BJ (cell line): ENCODE measurements around the gene RPL35. TPM values are rescaled to one million over a fixed set of nuclear protein-coding genes. Genes with fewer than 3 reads are reported as not detected.

Experiments
- CTCF ChIA-PET: fragments of 350-600 bp; formaldehyde crosslinking; extraction: SDS; loops from one replicate; lab custom pipeline; 2021; ENCODE audit warnings: antibody characterized with exemption, inconsistent platforms; lab: Yijun Ruan, JAX
- POLR2A ChIA-PET: fragments of 300-600 bp; sonication (Branson Sonifier 250); formaldehyde crosslinking; extraction: SDS; loops from one replicate; lab custom pipeline; 2021; ENCODE audit warnings: antibody characterized with exemption; lab: Charles Lee
- DNase-seq: peaks from one replicate; pipeline ENCODE4 v3.0.0-alpha.2; 2011; ENCODE audit warnings: low read depth
- H3K27me3 ChIP-seq: 2 replicates; pipeline ENCODE4 v1.6.0; 2011; ENCODE audit warnings: low read length; ENCODE audit not compliant: control insufficient read depth, insufficient read depth
- H3K36me3 ChIP-seq: 2 replicates; pipeline ENCODE4 v1.5.1; 2011; ENCODE audit warnings: low read length; ENCODE audit not compliant: control insufficient read depth, insufficient read depth
- H3K4me3 ChIP-seq: 2 replicates; pipeline ENCODE4 v1.5.1; 2011; ENCODE audit warnings: low read depth, mild to moderate bottlenecking, control low read depth, low read length
- CTCF ChIP-seq: IDR thresholded peaks from 2 replicates; pipeline ENCODE4 v1.5.1; 2011; ENCODE audit warnings: low read depth, mild to moderate bottlenecking, control low read depth, inconsistent platforms, low read length, moderate library complexity; ENCODE audit not compliant: insufficient read depth
- polyA plus RNA-seq: library from polyadenylated mRNA; depleted of rRNA; stranded (reverse); fragments of >200 nt; gene quantifications from 2 replicates; pipeline ENCODE4 v1.2.3, GENCODE V29; 2011

RPL35 gene
- polyA plus RNA-seq, 1 experiment = 3,181 TPM

- DNase-seq = no peak
- no peak overlapping the region for H3K4me3 ChIP-seq
- H3K27me3 ChIP-seq = 0 out of 2 replicates have a peak, but pooled peaks cover 2% of the 10 kb centered on the region
- CTCF ChIA-PET = interaction anchor here (0.9 to 36.1 kb wide), 5 partner anchors 8 to 79 kb away, joined by 3 to 1161 read pairs (median 50); partner anchors contain the start of genes ARPC5L, NR6A1, OLFML2A and RPL35
- POLR2A ChIA-PET = no interaction called here
- no peak for TF ChIP-seq CTCF
- H3K36me3 ChIP-seq = peaks cover 26% of the 10 kb centered on the region
Observed at GRCh38 chr9:124854822-124855221, 6.9 kb downstream of the RPL35 start.

GRCh38 chr9:124854161-124854560, 7.6 kb downstream of the RPL35 start:
- CTCF ChIA-PET = interaction anchor here (0.9 to 36.1 kb wide), 15 partner anchors 9 to 515 kb away, joined by 3 to 1161 read pairs (median 16); partner anchors contain the start of genes ARPC5L, NR6A1, OLFML2A and RPL35
- Histone ChIP-seq H3K4me3 (no peak overlapping the region), H3K36me3 (peaks cover 21% of the 10 kb centered on the region), H3K27me3 (0 out of 2 replicates have a peak, but pooled peaks cover 2% of the 10 kb centered on the region)
- DNase-seq = no peak
- TF ChIP-seq CTCF = no peak
- POLR2A ChIA-PET = no interaction called here

- DNase-seq = no peak
- Histone ChIP-seq H3K4me3 (peak overlapping the region; percentile 46), H3K27me3 (peaks cover 3% of the 10 kb centered on the region; the same call in 1 of the 2 replicates), H3K36me3 (peaks cover 18% of the 10 kb centered on the region)
- ChIA-PET POLR2A (no interaction called here), CTCF (interaction anchor here (0.6 to 36.1 kb wide), 28 partner anchors 9 to 531 kb away, joined by 3 to 1161 read pairs (median 7); partner anchors contain the start of genes ARPC5L, NR6A1, OLFML2A and RPL35)
- no peak for TF ChIP-seq CTCF
Observed at GRCh38 chr9:124853605-124854143, 8.1 kb downstream of the RPL35 start.

- DNase-seq = no peak
- CTCF ChIA-PET = interaction anchor here (0.6 to 36.1 kb wide), 41 partner anchors 10 to 532 kb away, joined by 3 to 1161 read pairs (median 5); partner anchors contain the start of genes ARPC5L, NR6A1, OLFML2A and RPL35
- POLR2A ChIA-PET = no interaction called here
- Histone ChIP-seq H3K27me3 (peaks cover 3% of the 10 kb centered on the region; the same call in 1 of the 2 replicates), H3K4me3 (peak within 1 kb of the TSS; percentile 46), H3K36me3 (peaks cover 11% of the 10 kb centered on the region)
- peak; percentile 88 for TF ChIP-seq CTCF
Observed at GRCh38 chr9:124852829-124853531, 8.8 kb downstream of the RPL35 start, which contains the start of gene WDR38. Gene WDR38, plus strand, starts transcription at chr9:124853460. Its CDS starts 72 bp downstream, at chr9:124853532.
